Breast epithelium (tissue), 3 donors: ENCODE measurements around the gene AMMECR1L.
"Not testable (repeated sequence)": the region's sequence is repeated elsewhere in the genome, so short reads cannot be mapped to it uniquely, and the experiment has no call there.

Experiments
- POLR2A ChIP-seq: fragments of 450-650 bp; IDR thresholded peaks from one replicate; pipeline ENCODE4 v1.6.1; 2016; ENCODE audit warnings: antibody characterized with exemption, mild to moderate bottlenecking, moderate library complexity
- TF ChIP-seq, protein P1 (sequence below), 3 donors: fragments of 450-650 bp; IDR thresholded peaks; one replicate each; pipeline ENCODE4 v1.5.1; 2016 to 2017; ENCODE audit warnings: antibody characterized with exemption in 3 of 3, mild to moderate bottlenecking in 3 of 3, moderate library complexity in 3 of 3

DNA sequence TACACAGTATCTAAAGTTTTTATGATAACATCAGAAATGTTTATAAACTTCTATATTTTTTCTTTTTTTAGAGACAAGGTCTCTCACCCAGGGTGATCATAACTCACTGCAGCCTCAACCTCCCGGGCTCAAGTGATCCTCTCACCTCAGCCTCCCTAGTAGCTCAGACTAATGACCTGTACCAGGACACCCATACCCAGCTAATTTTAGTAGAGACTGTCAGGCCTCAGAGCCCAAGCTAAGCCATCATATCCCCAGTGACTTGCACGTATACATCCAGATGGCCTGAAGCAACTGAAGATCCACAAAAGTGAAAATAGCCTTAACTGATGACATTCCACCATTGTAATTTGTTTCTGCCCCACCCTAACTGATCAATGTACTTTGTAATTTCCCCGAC is 73.3 kb downstream of the AMMECR1L start:
- TF ChIP-seq, protein P1, sequence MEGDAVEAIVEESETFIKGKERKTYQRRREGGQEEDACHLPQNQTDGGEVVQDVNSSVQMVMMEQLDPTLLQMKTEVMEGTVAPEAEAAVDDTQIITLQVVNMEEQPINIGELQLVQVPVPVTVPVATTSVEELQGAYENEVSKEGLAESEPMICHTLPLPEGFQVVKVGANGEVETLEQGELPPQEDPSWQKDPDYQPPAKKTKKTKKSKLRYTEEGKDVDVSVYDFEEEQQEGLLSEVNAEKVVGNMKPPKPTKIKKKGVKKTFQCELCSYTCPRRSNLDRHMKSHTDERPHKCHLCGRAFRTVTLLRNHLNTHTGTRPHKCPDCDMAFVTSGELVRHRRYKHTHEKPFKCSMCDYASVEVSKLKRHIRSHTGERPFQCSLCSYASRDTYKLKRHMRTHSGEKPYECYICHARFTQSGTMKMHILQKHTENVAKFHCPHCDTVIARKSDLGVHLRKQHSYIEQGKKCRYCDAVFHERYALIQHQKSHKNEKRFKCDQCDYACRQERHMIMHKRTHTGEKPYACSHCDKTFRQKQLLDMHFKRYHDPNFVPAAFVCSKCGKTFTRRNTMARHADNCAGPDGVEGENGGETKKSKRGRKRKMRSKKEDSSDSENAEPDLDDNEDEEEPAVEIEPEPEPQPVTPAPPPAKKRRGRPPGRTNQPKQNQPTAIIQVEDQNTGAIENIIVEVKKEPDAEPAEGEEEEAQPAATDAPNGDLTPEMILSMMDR (IDR thresholded peaks at IDR 0.05): not testable (repeated sequence)
- TF ChIP-seq POLR2A: not testable (repeated sequence)
